ENCODE results near the gene SLC12A3.

Gene SLC12A3

GRCh38 chr16:56889206-56889605 is 24.2 kb downstream of the SLC12A3 start:
- no peak for DNase-seq (ENCODE audit: low read depth in 2 of 2)

GRCh38 chr16:56891685-56892084 is 26.7 kb downstream of the SLC12A3 start:
- no peak for DNase-seq (ENCODE audit: low read depth in 2 of 2)

- DNase-seq (ENCODE audit: low read depth in 2 of 2): no peak
Observed at GRCh38 chr16:56892705-56893104, 27.7 kb downstream of the SLC12A3 start.

- no peak for DNase-seq (ENCODE audit: low read depth in 2 of 2)
Observed at GRCh38 chr16:56894331-56894917, 29.4 kb downstream of the SLC12A3 start.

GRCh38 chr16:56895813-56896212 is 30.8 kb downstream of the SLC12A3 start:
- DNase-seq (ENCODE audit: low read depth in 2 of 2): no peak

GRCh38 chr16:56896244-56896643 is 31.2 kb downstream of the SLC12A3 start:
- DNase-seq (ENCODE audit: low read depth in 2 of 2): no peak

- no peak for DNase-seq (ENCODE audit: low read depth in 2 of 2)
Observed at GRCh38 chr16:56897026-56897799, 32.2 kb downstream of the SLC12A3 start.

- no peak for DNase-seq (ENCODE audit: low read depth in 2 of 2)
Observed at GRCh38 chr16:56898847-56899246, 33.8 kb downstream of the SLC12A3 start.

GRCh38 chr16:56903866-56904265 is 38.9 kb downstream of the SLC12A3 start:
- DNase-seq (ENCODE audit: low read depth in 2 of 2): no peak

GRCh38 chr16:56907401-56907800 is 42.4 kb downstream of the SLC12A3 start:
- DNase-seq (ENCODE audit: low read depth in 2 of 2): no peak

GRCh38 chr16:56909527-56909979 is 44.5 kb downstream of the SLC12A3 start:
- DNase-seq (ENCODE audit: low read depth in 2 of 2): no peak

GRCh38 chr16:56910112-56910511 is 45.1 kb downstream of the SLC12A3 start:
- no peak for DNase-seq (ENCODE audit: low read depth in 2 of 2)

GRCh38 chr16:56910654-56911539 is 45.9 kb downstream of the SLC12A3 start:
- no peak for DNase-seq (ENCODE audit: low read depth in 2 of 2)

- DNase-seq (ENCODE audit: low read depth in 2 of 2): no peak
Observed at GRCh38 chr16:56911771-56912571, 47.0 kb downstream of the SLC12A3 start.

- no peak for DNase-seq (ENCODE audit: low read depth in 2 of 2)
Observed at GRCh38 chr16:56912746-56913708, 48.0 kb downstream of the SLC12A3 start.

- no peak for DNase-seq (ENCODE audit: low read depth in 2 of 2)
Observed at GRCh38 chr16:56914896-56915295, 49.9 kb downstream of the SLC12A3 start.

- DNase-seq (ENCODE audit: low read depth in 2 of 2): no peak
Observed at GRCh38 chr16:56915336-56916119, 50.5 kb downstream of the SLC12A3 start.

GRCh38 chr16:56916571-56917403 is 51.8 kb downstream of the SLC12A3 start:
- no peak for DNase-seq (ENCODE audit: low read depth in 2 of 2)
